Ovary (tissue), 3 donors: Measurements from ENCODE around the gene AGMAT.

Experiments used
- CTCF ChIP-seq, 3 donors: fragments of 450-650 bp in 2 of 3; fragments of 200-600 bp in 1 of 3; IDR thresholded peaks; one replicate each; pipeline versions ENCODE4 v1.5.1 to v1.8.0; 2016 to 2022; ENCODE audit warnings: antibody characterized with exemption in 3 of 3, mild to moderate bottlenecking in 1 of 3
- POLR2A ChIP-seq: fragments of 450-650 bp; IDR thresholded peaks from one replicate; pipeline ENCODE4 v1.6.1; 2017; ENCODE audit warnings: antibody characterized with exemption, mild to moderate bottlenecking, moderate library complexity
- donor health status: DM: no; HTN: no; CAD: no.

GRCh38 chr1:15625056-15625917, 40.4 kb upstream of the AGMAT start:
- TF ChIP-seq CTCF (IDR thresholded peaks at IDR 0.05) (no peak), POLR2A (no peak)
